Stomach (tissue), 4 donors: ENCODE results near the gene LEKR1.

Experiments
- CTCF ChIP-seq, 7 experiments: fragments of 450-650 bp in 4 of 7; fragments of 200-600 bp in 3 of 7; sonication (generic) in 3 of 7; IDR thresholded peaks; one replicate each; pipeline ENCODE4 v1.5.1; 2016 to 2019; ENCODE audit warnings: antibody characterized with exemption in 7 of 7, control low read depth in 2 of 7, mild to moderate bottlenecking in 1 of 7
- POLR2AphosphoS5 ChIP-seq, 3 donors: sonication (generic); formaldehyde crosslinking; IDR thresholded peaks; one replicate each; pipeline ENCODE4 v1.6.1; 2016; ENCODE audit warnings: antibody characterized with exemption in 3 of 3

GRCh38 chr3:156920399-156920798 lies 94.2 kb downstream of the LEKR1 start:
- TF ChIP-seq POLR2AphosphoS5 (IDR thresholded peaks at IDR 0.05): no peak
- TF ChIP-seq CTCF (IDR thresholded peaks at IDR 0.05): no peak
